SK-N-MC (cell line): ENCODE results near the gene HPS5.
"Not testable (repeated sequence)": the region's sequence is repeated elsewhere in the genome, so short reads cannot be mapped to it uniquely, and the experiment has no call there.

ENCODE experiments used
- DNase-seq: peaks from one replicate; pipeline ENCODE4 v3.0.0-alpha.2; 2011; ENCODE audit warnings: low read depth, low spot score
- H3K27ac ChIP-seq: fragments of 200-600 bp; sonication (generic); 2 replicates; pipeline ENCODE4 v1.5.1; 2016; ENCODE audit warnings: mixed run types
- H3K36me3 ChIP-seq: fragments of 200-600 bp; sonication (generic); 2 replicates; pipeline ENCODE4 v1.6.1; 2017; ENCODE audit warnings: antibody characterized with exemption, low read length, mixed read lengths; ENCODE audit not compliant: insufficient read depth
- H3K4me3 ChIP-seq: fragments of 200-600 bp; sonication (generic); 2 replicates; pipeline ENCODE4 v1.5.1; 2016
- H3K9ac ChIP-seq: fragments of 200-600 bp; sonication (generic); 2 replicates; pipeline ENCODE4 v1.8.0; 2017; ENCODE audit warnings: mixed run types, mixed read lengths; ENCODE audit not compliant: insufficient read length
- H3K9me3 ChIP-seq: fragments of 200-600 bp; sonication (generic); 2 replicates; pipeline ENCODE4 v1.6.1; 2017; ENCODE audit warnings: low read depth, mild to moderate bottlenecking, antibody characterized with exemption, low read length, moderate library complexity, mixed read lengths
- EZH2 ChIP-seq: fragments of 200-600 bp; sonication (generic); IDR thresholded peaks from one replicate; pipeline ENCODE4 v1.6.1; 2017; ENCODE audit warnings: antibody characterized with exemption
- FOXP2 ChIP-seq: optimal IDR thresholded peaks from 2 replicates; pipeline ENCODE3; 2011; ENCODE audit warnings: mild to moderate bottlenecking, moderate library complexity; ENCODE audit not compliant: insufficient read depth; ENCODE audit errors: extremely low read length, control extremely low read depth
- POLR2AphosphoS5 ChIP-seq: IDR thresholded peaks from 2 replicates; pipeline ENCODE4 v1.6.1; 2012; ENCODE audit warnings: mild to moderate bottlenecking, low read depth, low read length, borderline replicate concordance

HPS5 gene

GRCh38 chr11:18324381-18324780, 2.4 kb upstream of the HPS5 start:
- TF ChIP-seq EZH2 (no peak), POLR2AphosphoS5 (no peak), FOXP2 (no peak)
- Histone ChIP-seq H3K4me3 (peak overlapping the region; percentile 84), H3K9ac (no peak overlapping the region), H3K27ac (no peak overlapping the region), H3K36me3 (peaks cover 44% of the 10 kb centered on the region), H3K9me3 (no peaks in the 10 kb centered on the region)
- DNase-seq: no peak

GRCh38 chr11:18323881-18324280, 1.9 kb upstream of the HPS5 start:
- H3K36me3 ChIP-seq: peaks cover 39% of the 10 kb centered on the region
- not testable (repeated sequence) for DNase-seq

GRCh38 chr11:18322818-18323570, 1.1 kb upstream of the HPS5 start:
- Histone ChIP-seq H3K27ac (no peak overlapping the region; the same call in 1 of the 2 replicates), H3K9me3 (no peaks in the 10 kb centered on the region), H3K9ac (peak overlapping the region; percentile 89), H3K36me3 (peaks cover 35% of the 10 kb centered on the region), H3K4me3 (peak overlapping the region; percentile 84)
- no peak for TF ChIP-seq POLR2AphosphoS5
- DNase-seq: no peak

More at GRCh38 chr11:18323881-18324280, 1.9 kb upstream of the HPS5 start:
- Histone ChIP-seq H3K4me3 (peak overlapping the region; percentile 84), H3K9ac (peak overlapping the region; percentile 89)
- not testable (repeated sequence) for H3K27ac ChIP-seq, H3K9me3 ChIP-seq

GRCh38 chr11:18321578-18321968, 367 bp downstream of the HPS5 start:
- Histone ChIP-seq H3K9me3 (no peaks in the 10 kb centered on the region), H3K27ac (peak overlapping the region; percentile 90), H3K4me3 (peak overlapping the region; percentile 84), H3K36me3 (peaks cover 27% of the 10 kb centered on the region), H3K9ac (peak overlapping the region; percentile 89)
- no peak for TF ChIP-seq FOXP2
- TF ChIP-seq EZH2: no peak
- TF ChIP-seq POLR2AphosphoS5: no peak
- no peak for DNase-seq

GRCh38 chr11:18320617-18321016, 1.3 kb downstream of the HPS5 start:
- Histone ChIP-seq H3K9me3 (no peaks in the 10 kb centered on the region), H3K9ac (peak overlapping the region; percentile 89), H3K4me3 (peak overlapping the region; percentile 84), H3K36me3 (peaks cover 18% of the 10 kb centered on the region), H3K27ac (no peak overlapping the region)
- TF ChIP-seq FOXP2 (no peak), EZH2 (no peak), POLR2AphosphoS5 (no peak)
- DNase-seq: no peak

- Histone ChIP-seq H3K36me3 (peaks cover 11% of the 10 kb centered on the region), H3K9ac (peak overlapping the region; percentile 89), H3K9me3 (no peaks in the 10 kb centered on the region), H3K4me3 (peak overlapping the region; percentile 84), H3K27ac (no peak overlapping the region)
- no peak for DNase-seq
- TF ChIP-seq FOXP2: no peak
- no peak for TF ChIP-seq EZH2
- TF ChIP-seq POLR2AphosphoS5: no peak
Measured at GRCh38 chr11:18319914-18320313, 2.0 kb downstream of the HPS5 start.

GRCh38 chr11:18317551-18317950, 4.4 kb downstream of the HPS5 start:
- H3K27ac ChIP-seq: no peak overlapping the region
- no peak for DNase-seq
- H3K36me3 ChIP-seq: peaks cover 4% of the 10 kb centered on the region; the same call in 1 of the 2 replicates
- H3K9ac ChIP-seq: no peak overlapping the region
- no peak for TF ChIP-seq FOXP2
- TF ChIP-seq EZH2: no peak
- TF ChIP-seq POLR2AphosphoS5: no peak
- no peak overlapping the region for H3K4me3 ChIP-seq
- no peaks in the 10 kb centered on the region for H3K9me3 ChIP-seq

- Histone ChIP-seq H3K9me3 (no peaks in the 10 kb centered on the region), H3K27ac (no peak overlapping the region), H3K4me3 (no peak overlapping the region), H3K9ac (no peak overlapping the region), H3K36me3 (peaks cover 7% of the 10 kb centered on the region)
- no peak for DNase-seq
- TF ChIP-seq FOXP2 (no peak), POLR2AphosphoS5 (no peak), EZH2 (no peak)
Measured at GRCh38 chr11:18315893-18316292, 6.0 kb downstream of the HPS5 start.

- DNase-seq: no peak
- no peak overlapping the region for H3K4me3 ChIP-seq
- no peak overlapping the region for H3K9ac ChIP-seq
- no peak overlapping the region for H3K27ac ChIP-seq
- no peaks in the 10 kb centered on the region for H3K9me3 ChIP-seq
- H3K36me3 ChIP-seq: peaks cover 16% of the 10 kb centered on the region
- TF ChIP-seq POLR2AphosphoS5 (no peak), FOXP2 (no peak), EZH2 (no peak)
Measured at GRCh38 chr11:18314784-18315523, 7.0 kb downstream of the HPS5 start.
